Gastroesophageal sphincter (tissue), 3 donors: ENCODE results near the gene ARSD.

Source experiments
- EP300 ChIP-seq: sonication (generic); formaldehyde crosslinking; IDR thresholded peaks from one replicate; pipeline ENCODE4 v1.6.1; 2017; ENCODE audit warnings: antibody characterized with exemption, mild to moderate bottlenecking
- POLR2AphosphoS5 ChIP-seq: sonication (generic); formaldehyde crosslinking; IDR thresholded peaks from one replicate; pipeline ENCODE4 v1.6.1; 2017; ENCODE audit warnings: antibody characterized with exemption
- TF ChIP-seq, protein P1 (sequence below), 4 experiments: fragments of 200-600 bp in 2 of 4; fragments of 450-650 bp in 2 of 4; sonication (generic) in 1 of 4; IDR thresholded peaks; one replicate each; pipeline ENCODE4 v1.5.1; 2017 to 2019; ENCODE audit warnings: antibody characterized with exemption in 4 of 4, mild to moderate bottlenecking in 2 of 4, moderate library complexity in 2 of 4

DNA sequence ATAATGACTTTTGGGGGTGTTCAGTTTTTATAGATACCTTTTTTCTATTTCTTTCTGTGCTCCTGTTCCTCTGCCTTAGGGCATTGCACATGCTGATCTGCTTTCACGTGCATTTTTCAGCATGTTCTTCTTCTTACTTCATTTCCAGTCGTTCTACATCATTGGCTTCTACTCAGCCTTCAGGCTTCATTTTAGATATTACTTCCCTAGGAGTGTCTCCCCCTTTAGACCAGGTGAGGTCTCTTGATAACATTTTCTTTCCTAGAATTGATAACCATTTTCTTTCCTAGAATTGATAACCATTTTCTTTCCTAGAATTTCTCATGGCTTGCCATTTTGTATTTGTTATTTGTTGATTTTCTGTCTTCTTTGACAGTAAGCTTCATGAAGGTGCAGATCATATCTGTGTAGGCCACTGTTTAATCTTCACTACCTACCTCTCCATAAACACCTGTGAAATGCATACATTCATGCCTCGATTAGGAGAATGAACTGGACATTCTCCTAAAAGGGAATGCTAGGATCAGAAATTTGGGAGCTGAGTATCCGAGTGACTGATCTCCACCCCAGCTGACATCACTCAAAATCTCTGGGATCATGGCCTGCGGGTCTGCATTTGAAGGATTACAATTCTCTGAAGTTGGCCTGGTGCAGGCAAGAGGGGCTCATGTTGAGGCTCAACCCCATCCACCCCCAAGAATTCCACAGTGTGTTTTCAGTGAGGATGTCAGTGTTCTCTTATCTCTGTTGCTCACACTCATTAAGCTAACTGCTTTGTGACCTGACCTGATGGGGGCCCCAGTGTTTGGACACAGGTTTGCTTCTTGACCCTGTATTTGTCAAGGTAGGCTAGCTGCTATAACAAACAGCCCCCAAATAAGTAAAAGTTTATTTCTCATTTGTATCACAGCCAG is 54.7 kb downstream of the ARSD start:
- TF ChIP-seq, protein P1, sequence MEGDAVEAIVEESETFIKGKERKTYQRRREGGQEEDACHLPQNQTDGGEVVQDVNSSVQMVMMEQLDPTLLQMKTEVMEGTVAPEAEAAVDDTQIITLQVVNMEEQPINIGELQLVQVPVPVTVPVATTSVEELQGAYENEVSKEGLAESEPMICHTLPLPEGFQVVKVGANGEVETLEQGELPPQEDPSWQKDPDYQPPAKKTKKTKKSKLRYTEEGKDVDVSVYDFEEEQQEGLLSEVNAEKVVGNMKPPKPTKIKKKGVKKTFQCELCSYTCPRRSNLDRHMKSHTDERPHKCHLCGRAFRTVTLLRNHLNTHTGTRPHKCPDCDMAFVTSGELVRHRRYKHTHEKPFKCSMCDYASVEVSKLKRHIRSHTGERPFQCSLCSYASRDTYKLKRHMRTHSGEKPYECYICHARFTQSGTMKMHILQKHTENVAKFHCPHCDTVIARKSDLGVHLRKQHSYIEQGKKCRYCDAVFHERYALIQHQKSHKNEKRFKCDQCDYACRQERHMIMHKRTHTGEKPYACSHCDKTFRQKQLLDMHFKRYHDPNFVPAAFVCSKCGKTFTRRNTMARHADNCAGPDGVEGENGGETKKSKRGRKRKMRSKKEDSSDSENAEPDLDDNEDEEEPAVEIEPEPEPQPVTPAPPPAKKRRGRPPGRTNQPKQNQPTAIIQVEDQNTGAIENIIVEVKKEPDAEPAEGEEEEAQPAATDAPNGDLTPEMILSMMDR (IDR thresholded peaks at IDR 0.05), result no peak
- no peak for TF ChIP-seq POLR2AphosphoS5
- no peak for TF ChIP-seq EP300
